B cell (primary cell): Measurements from ENCODE around the gene FBXO2.

Source experiments
- EZH2 ChIP-seq: IDR thresholded peaks from 2 replicates; pipeline ENCODE4 v1.6.1; 2012; ENCODE audit warnings: borderline replicate concordance, low read depth, mild to moderate bottlenecking, moderate library complexity, low read length; ENCODE audit not compliant: insufficient read depth, poor library complexity, severe bottlenecking
- TF ChIP-seq, protein P1 (sequence below): fragments of 200-600 bp; IDR thresholded peaks from one replicate; pipeline ENCODE4 v1.8.0; 2022; ENCODE audit warnings: antibody characterized with exemption, mild to moderate bottlenecking

DNA sequence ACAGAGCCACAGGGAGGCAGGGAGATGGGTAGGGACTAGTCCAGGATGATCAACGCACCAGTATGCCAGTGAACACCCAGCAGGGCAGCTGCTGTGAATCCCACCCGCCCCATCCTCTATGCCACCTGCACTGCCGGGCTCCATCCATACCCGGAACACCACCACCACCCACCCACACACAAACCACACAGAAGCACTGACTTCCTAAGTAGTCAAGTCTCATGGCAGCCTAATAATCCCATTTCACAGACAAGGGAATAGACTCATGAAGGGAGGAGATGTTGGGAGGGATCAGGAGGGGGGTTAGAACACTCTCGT, 43.6 kb upstream of the FBXO2 start:
- no peak for TF ChIP-seq EZH2
- TF ChIP-seq, protein P1, sequence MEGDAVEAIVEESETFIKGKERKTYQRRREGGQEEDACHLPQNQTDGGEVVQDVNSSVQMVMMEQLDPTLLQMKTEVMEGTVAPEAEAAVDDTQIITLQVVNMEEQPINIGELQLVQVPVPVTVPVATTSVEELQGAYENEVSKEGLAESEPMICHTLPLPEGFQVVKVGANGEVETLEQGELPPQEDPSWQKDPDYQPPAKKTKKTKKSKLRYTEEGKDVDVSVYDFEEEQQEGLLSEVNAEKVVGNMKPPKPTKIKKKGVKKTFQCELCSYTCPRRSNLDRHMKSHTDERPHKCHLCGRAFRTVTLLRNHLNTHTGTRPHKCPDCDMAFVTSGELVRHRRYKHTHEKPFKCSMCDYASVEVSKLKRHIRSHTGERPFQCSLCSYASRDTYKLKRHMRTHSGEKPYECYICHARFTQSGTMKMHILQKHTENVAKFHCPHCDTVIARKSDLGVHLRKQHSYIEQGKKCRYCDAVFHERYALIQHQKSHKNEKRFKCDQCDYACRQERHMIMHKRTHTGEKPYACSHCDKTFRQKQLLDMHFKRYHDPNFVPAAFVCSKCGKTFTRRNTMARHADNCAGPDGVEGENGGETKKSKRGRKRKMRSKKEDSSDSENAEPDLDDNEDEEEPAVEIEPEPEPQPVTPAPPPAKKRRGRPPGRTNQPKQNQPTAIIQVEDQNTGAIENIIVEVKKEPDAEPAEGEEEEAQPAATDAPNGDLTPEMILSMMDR: no peak
